Stimulated activated CD8-positive, alpha-beta memory T cell treated with anti-CD3 and anti-CD28 coated beads, Interleukin-7, amount 100 ng/mL, for 24 hours (primary cell): ENCODE data around the gene IGDCC3.
"Not testable (repeated sequence)": the region's sequence is repeated elsewhere in the genome, so short reads cannot be mapped to it uniquely, and the experiment has no call there.

Source experiments
- DNase-seq: peaks from one replicate; pipeline ENCODE4 v3.0.0-alpha.2; 2020; ENCODE audit warnings: low read depth

The IGDCC3 gene

GRCh38 chr15:65406424-65407000 is 28.7 kb upstream of the IGDCC3 start:
- DNase-seq = no peak

- DNase-seq = no peak
Measured at GRCh38 chr15:65405791-65406423, 28.1 kb upstream of the IGDCC3 start.

GRCh38 chr15:65404186-65404872 is 26.5 kb upstream of the IGDCC3 start:
- DNase-seq = no peak

- no peak for DNase-seq
Measured at GRCh38 chr15:65402961-65403360, 25.2 kb upstream of the IGDCC3 start.

- no peak for DNase-seq
Measured at GRCh38 chr15:65401611-65402240, 23.9 kb upstream of the IGDCC3 start.

- no peak for DNase-seq
Measured at GRCh38 chr15:65400760-65401610, 23.2 kb upstream of the IGDCC3 start.

GRCh38 chr15:65399997-65400396 is 22.2 kb upstream of the IGDCC3 start:
- DNase-seq = no peak

- no peak for DNase-seq
Measured at GRCh38 chr15:65399001-65399706, 21.4 kb upstream of the IGDCC3 start.

GRCh38 chr15:65398486-65398885 is 20.7 kb upstream of the IGDCC3 start:
- not testable (repeated sequence) for DNase-seq

- DNase-seq = no peak
Measured at GRCh38 chr15:65396965-65397317, 19.1 kb upstream of the IGDCC3 start.

GRCh38 chr15:65396283-65396964 is 18.6 kb upstream of the IGDCC3 start:
- no peak for DNase-seq

GRCh38 chr15:65395567-65396202 is 17.9 kb upstream of the IGDCC3 start:
- DNase-seq = no peak

- no peak for DNase-seq
Measured at GRCh38 chr15:65394936-65395335, 17.1 kb upstream of the IGDCC3 start.

GRCh38 chr15:65394280-65394789 is 16.5 kb upstream of the IGDCC3 start:
- DNase-seq = no peak

- DNase-seq = no peak
Measured at GRCh38 chr15:65393557-65393956, 15.8 kb upstream of the IGDCC3 start.

- DNase-seq = no peak
Measured at GRCh38 chr15:65393091-65393490, 15.3 kb upstream of the IGDCC3 start.

GRCh38 chr15:65392368-65392767 is 14.6 kb upstream of the IGDCC3 start:
- no peak for DNase-seq

GRCh38 chr15:65391732-65392131 is 13.9 kb upstream of the IGDCC3 start:
- DNase-seq = no peak

- no peak for DNase-seq
Measured at GRCh38 chr15:65390447-65390846, 12.6 kb upstream of the IGDCC3 start.

- no peak for DNase-seq
Measured at GRCh38 chr15:65389226-65389625, 11.4 kb upstream of the IGDCC3 start.
